Keratinocyte (primary cell): ENCODE measurements around the gene ANKRD6. TPM values are rescaled to one million over a fixed set of nuclear protein-coding genes. Genes with fewer than 3 reads are reported as not detected.

ENCODE experiments used
- DNase-seq: peaks from one replicate; pipeline ENCODE4 v3.0.0-alpha.2; 2011; ENCODE audit warnings: low read depth, missing footprints, low spot score
- FAIRE-seq: peaks from 2 replicates; lab custom pipeline; 2011; peaks lifted over from hg19 to GRCh38; lab: Jason Lieb, UNC
- H2AFZ ChIP-seq: 2 replicates; pipeline ENCODE4 v1.6.0; 2012; ENCODE audit warnings: low read length, control low read depth, inconsistent platforms; ENCODE audit not compliant: control insufficient read depth
- H3K27ac ChIP-seq: 2 replicates; pipeline ENCODE4 v1.5.1; 2011; ENCODE audit warnings: low read length; ENCODE audit not compliant: control insufficient read depth, insufficient read depth
- H3K27me3 ChIP-seq: 3 replicates; pipeline ENCODE4 v1.6.0; 2011; ENCODE audit warnings: low read length; ENCODE audit not compliant: control insufficient read depth, insufficient read depth; ENCODE audit errors: extremely low read depth
- H3K36me3 ChIP-seq, 2 experiments: 2 replicates in 1 of 2; 3 replicates in 1 of 2; pipeline ENCODE4 v1.5.1; 2011; ENCODE audit warnings: low read length in 2 of 2, mild to moderate bottlenecking in 1 of 2; ENCODE audit not compliant: control insufficient read depth in 2 of 2, insufficient read depth in 2 of 2; ENCODE audit errors: extremely low read depth in 1 of 2
- H3K4me1 ChIP-seq: 3 replicates; pipeline ENCODE4 v1.5.1; 2011; ENCODE audit warnings: low read length; ENCODE audit not compliant: control insufficient read depth, insufficient read depth; ENCODE audit errors: extremely low read depth
- H3K4me2 ChIP-seq: 3 replicates; pipeline ENCODE4 v1.6.0; 2011; ENCODE audit warnings: low read depth, low read length; ENCODE audit not compliant: control insufficient read depth, insufficient read depth; ENCODE audit errors: extremely low read depth
- H3K4me3 ChIP-seq, 3 experiments: fragments of 200-600 bp in 1 of 3; sonication (generic) in 1 of 3; 2 replicates in 2 of 3; 3 replicates in 1 of 3; pipeline ENCODE4 v1.5.1; 2011 to 2016; ENCODE audit warnings: low read length in 3 of 3, mild to moderate bottlenecking in 3 of 3, control low read depth in 2 of 3, inconsistent platforms in 1 of 3, low read depth in 1 of 3, mixed read lengths in 1 of 3, mixed run types in 1 of 3, moderate library complexity in 1 of 3; ENCODE audit not compliant: control insufficient read depth in 2 of 3, insufficient read depth in 2 of 3; ENCODE audit errors: extremely low read depth in 1 of 3
- H3K79me2 ChIP-seq: 2 replicates; pipeline ENCODE4 v1.6.0; 2012; ENCODE audit warnings: low read length; ENCODE audit not compliant: control insufficient read depth, insufficient read depth
- H3K9ac ChIP-seq: 3 replicates; pipeline ENCODE4 v1.6.0; 2011; ENCODE audit warnings: low read length; ENCODE audit not compliant: control insufficient read depth, insufficient read depth; ENCODE audit errors: extremely low read depth
- H3K9me1 ChIP-seq: 3 replicates; pipeline ENCODE4 v1.6.0; 2011; ENCODE audit warnings: low read length; ENCODE audit not compliant: control insufficient read depth, insufficient read depth; ENCODE audit errors: extremely low read depth
- H3K9me3 ChIP-seq: 2 replicates; pipeline ENCODE4 v1.5.1; 2012; ENCODE audit warnings: low read depth, low read length; ENCODE audit not compliant: control insufficient read depth
- H4K20me1 ChIP-seq: 3 replicates; pipeline ENCODE4 v1.6.0; 2011; ENCODE audit warnings: low read length; ENCODE audit not compliant: control insufficient read depth, insufficient read depth; ENCODE audit errors: extremely low read depth
- CTCF ChIP-seq, 3 experiments: IDR thresholded peaks in 1 of 3; conservative IDR thresholded peaks in 1 of 3; optimal IDR thresholded peaks in 1 of 3; 2 replicates in 2 of 3; 3 replicates in 1 of 3; pipeline versions ENCODE3 to v1.5.1; 2011; ENCODE audit warnings: low read length in 3 of 3, mild to moderate bottlenecking in 3 of 3, moderate library complexity in 2 of 3, control low read depth in 1 of 3, inconsistent platforms in 1 of 3; ENCODE audit not compliant: insufficient read depth in 2 of 3; ENCODE audit errors: extremely low read depth in 1 of 3
- EZH2 ChIP-seq: IDR thresholded peaks from one replicate; pipeline ENCODE4 v1.6.1; 2012; ENCODE audit warnings: inconsistent platforms, mild to moderate bottlenecking, low read length, moderate library complexity
- dilution Hi-C: fragments of 300-500 bp; cut with MboI; formaldehyde crosslinking; loops from one replicate; pipeline ENCODE4 v1.7.0; 2020; ENCODE audit warnings: low sequenced_read_pairs; ENCODE audit not compliant: extremely low pct_ligation_motif_present
- polyA plus RNA-seq, 5 experiments: library from polyadenylated mRNA; depleted of rRNA in 3 of 5; stranded (reverse) in 3 of 5; stranded (forward) in 1 of 5; unstranded in 1 of 5; fragments of >200 nt; gene quantifications; 1 replicate in 1 of 5; 2 replicates in 3 of 5; 3 replicates in 1 of 5; pipeline versions ENCODE4 v1.2.1 to v1.2.3, GENCODE V29; 2011 to 2012; ENCODE audit warnings: missing spikeins in 2 of 5, low read depth in 1 of 5, low replicate concordance in 1 of 5

ANKRD6 gene
- polyA plus RNA-seq, 1 donor (not counting 4 experiments of a cell fraction or from before 2014, with no cell fraction given) = 5.7 TPM

GRCh38 chr6:89387516-89388201 lies 45.3 kb upstream of the ANKRD6 start:
- no peak overlapping the region for H3K9ac ChIP-seq
- TF ChIP-seq CTCF (optimal IDR thresholded peaks at IDR 0.05 in 1 of 3, IDR thresholded peaks at IDR 0.05 in 1 of 3, conservative IDR thresholded peaks at IDR 0.05 in 1 of 3; ENCODE audit: extremely low read depth in 1 of 3, insufficient read depth in 2 of 3, low read length in 3 of 3) (no peak), EZH2 (no peak)
- H3K9me3 ChIP-seq = no peaks in the 10 kb centered on the region
- H3K4me3 ChIP-seq = no peak overlapping the region
- no peaks in the 10 kb centered on the region for H3K9me1 ChIP-seq
- H4K20me1 ChIP-seq = no peaks in the 10 kb centered on the region
- H3K27ac ChIP-seq = no peak overlapping the region
- no peak overlapping the region for H2AFZ ChIP-seq
- H3K79me2 ChIP-seq = no peaks in the 10 kb centered on the region
- peaks cover under 1% of the 10 kb centered on the region for H3K27me3 ChIP-seq
- no peaks in the 10 kb centered on the region for H3K36me3 ChIP-seq
- FAIRE-seq = no peak
- no peak for DNase-seq
- no peak overlapping the region for H3K4me2 ChIP-seq
- H3K4me1 ChIP-seq = peaks cover 9% of the 10 kb centered on the region
- dilution Hi-C loops = no loop called here

GRCh38 chr6:89388846-89389245 lies 44.1 kb upstream of the ANKRD6 start:
- H3K9me1 ChIP-seq = no peaks in the 10 kb centered on the region
- dilution Hi-C loops = no loop called here
- H3K79me2 ChIP-seq = no peaks in the 10 kb centered on the region
- H2AFZ ChIP-seq = no peak overlapping the region
- H3K36me3 ChIP-seq = no peaks in the 10 kb centered on the region
- TF ChIP-seq CTCF (optimal IDR thresholded peaks at IDR 0.05 in 1 of 3, IDR thresholded peaks at IDR 0.05 in 1 of 3, conservative IDR thresholded peaks at IDR 0.05 in 1 of 3; ENCODE audit: extremely low read depth in 1 of 3, insufficient read depth in 2 of 3, low read length in 3 of 3) = no peak
- no peak for TF ChIP-seq EZH2
- no peak for DNase-seq
- no peaks in the 10 kb centered on the region for H3K9me3 ChIP-seq
- H3K9ac ChIP-seq = no peak overlapping the region
- peaks cover 9% of the 10 kb centered on the region for H3K27me3 ChIP-seq
- no peak overlapping the region for H3K4me2 ChIP-seq
- H3K4me1 ChIP-seq = peaks cover 9% of the 10 kb centered on the region
- no peak overlapping the region for H3K27ac ChIP-seq
- H3K4me3 ChIP-seq = no peak overlapping the region
- FAIRE-seq = no peak
- no peaks in the 10 kb centered on the region for H4K20me1 ChIP-seq
